H1 (cell line): ENCODE results near the gene APMAP. TPM values are rescaled to one million over a fixed set of nuclear protein-coding genes. Genes with fewer than 3 reads are reported as not detected.

Experiments
- CTCF ChIA-PET: fragments of 300-600 bp; sonication (Branson Sonifier 250); formaldehyde crosslinking; loops from one replicate; lab custom pipeline; 2021; ENCODE audit not compliant: partially characterized antibody; lab: Charles Lee
- POLR2A ChIA-PET: fragments of 300-600 bp; sonication (Branson Sonifier 250); formaldehyde crosslinking; loops from one replicate; lab custom pipeline; 2021; ENCODE audit warnings: inconsistent platforms; ENCODE audit not compliant: partially characterized antibody; lab: Charles Lee
- DNase-seq, 2 experiments: peaks; one replicate each; pipeline versions ENCODE4 v3.0.0 to v3.0.0-alpha.2; 2010 to 2022; ENCODE audit warnings: low spot score in 2 of 2, low read depth in 1 of 2, mixed read lengths in 1 of 2
- FAIRE-seq: peaks from 2 replicates; lab custom pipeline; 2011; peaks lifted over from hg19 to GRCh38; lab: Jason Lieb, UNC
- H2AFZ ChIP-seq: 2 replicates; pipeline ENCODE4 v1.8.1; 2012; ENCODE audit warnings: low read length, inconsistent platforms
- H2AK5ac ChIP-seq: 2 replicates; pipeline ENCODE4 v1.6.1; 2013; ENCODE audit warnings: low read depth, low read length
- H2BK120ac ChIP-seq: replicated peaks from 2 replicates; pipeline ENCODE3; 2013; ENCODE audit warnings: low read depth, low read length, inconsistent platforms
- H2BK12ac ChIP-seq: 2 replicates; pipeline ENCODE4 v1.6.1; 2013; ENCODE audit warnings: low read depth, low read length
- H2BK15ac ChIP-seq: 2 replicates; pipeline ENCODE4 v1.6.1; 2013; ENCODE audit warnings: low read length
- H2BK20ac ChIP-seq: 2 replicates; pipeline ENCODE4 v1.6.1; 2013; ENCODE audit warnings: low read length
- H2BK5ac ChIP-seq: 2 replicates; pipeline ENCODE4 v1.6.1; 2013; ENCODE audit warnings: low read depth, low read length
- H3K14ac ChIP-seq: 2 replicates; pipeline ENCODE4 v1.6.1; 2013; ENCODE audit warnings: inconsistent platforms; ENCODE audit not compliant: insufficient read length
- H3K18ac ChIP-seq: 2 replicates; pipeline ENCODE4 v1.6.1; 2013; ENCODE audit warnings: low read length; ENCODE audit errors: extremely low read depth
- H3K23ac ChIP-seq: 2 replicates; pipeline ENCODE4 v1.6.1; 2013; ENCODE audit warnings: inconsistent platforms; ENCODE audit not compliant: insufficient read length
- H3K23me2 ChIP-seq: 2 replicates; pipeline ENCODE4 v1.6.1; 2013; ENCODE audit warnings: low read depth, low read length
- H3K27ac ChIP-seq: 2 replicates; pipeline ENCODE4 v1.6.1; 2011; ENCODE audit warnings: low read depth, low read length, inconsistent platforms
- H3K27me3 ChIP-seq, 4 experiments: replicated peaks in 1 of 4; 1 replicate in 1 of 4; 2 replicates in 3 of 4; pipeline versions ENCODE4 v1.6.1 to v1.8.1; 2011 to 2013; ENCODE audit warnings: low read length in 3 of 4, mild to moderate bottlenecking in 3 of 4, inconsistent platforms in 2 of 4, mixed read lengths in 2 of 4, moderate library complexity in 1 of 4; ENCODE audit not compliant: control insufficient read depth in 3 of 4, insufficient read depth in 3 of 4; ENCODE audit errors: extremely low read depth in 1 of 4
- H3K36me3 ChIP-seq, 4 experiments: 2 replicates each; pipeline versions ENCODE4 v1.6.1 to v1.8.1; 2011 to 2013; ENCODE audit warnings: mild to moderate bottlenecking in 4 of 4, low read length in 3 of 4, moderate library complexity in 2 of 4, control low read depth in 1 of 4, inconsistent platforms in 1 of 4; ENCODE audit not compliant: insufficient read depth in 4 of 4, control insufficient read depth in 2 of 4
- H3K4ac ChIP-seq: replicated peaks from 2 replicates; pipeline ENCODE3; 2013; ENCODE audit warnings: low read length, low read depth, mixed read lengths, inconsistent platforms; ENCODE audit not compliant: insufficient read length
- H3K4me1 ChIP-seq, 4 experiments: replicated peaks in 1 of 4; 1 replicate in 1 of 4; 2 replicates in 3 of 4; pipeline versions ENCODE4 v1.6.1 to v1.8.1; 2011 to 2013; ENCODE audit warnings: low read length in 3 of 4, inconsistent platforms in 2 of 4, mixed read lengths in 1 of 4; ENCODE audit not compliant: insufficient read depth in 4 of 4, control insufficient read depth in 3 of 4
- H3K4me2 ChIP-seq, 2 experiments: 2 replicates each; pipeline versions ENCODE4 v1.6.1 to v1.8.1; 2011 to 2013; ENCODE audit warnings: low read depth in 2 of 2, low read length in 2 of 2, control low read depth in 1 of 2, inconsistent platforms in 1 of 2, mild to moderate bottlenecking in 1 of 2; ENCODE audit not compliant: insufficient read depth in 1 of 2
- H3K4me3 ChIP-seq, 4 experiments: fragments of 200-600, 300-600 bp in 1 of 4; sonication (generic), shearing (Covaris generic), sonication (Bioruptor Twin) in 1 of 4; 2 replicates each; pipeline versions ENCODE4 v1.5.1 to v1.8.1; 2011 to 2016; ENCODE audit warnings: low read length in 4 of 4, low read depth in 3 of 4, control low read depth in 2 of 4, inconsistent platforms in 2 of 4, mild to moderate bottlenecking in 2 of 4, mixed read lengths in 1 of 4, moderate library complexity in 1 of 4; ENCODE audit not compliant: insufficient read depth in 2 of 4; ENCODE audit errors: extremely low read depth in 1 of 4
- H3K56ac ChIP-seq: replicated peaks from 2 replicates; pipeline ENCODE3; 2013; ENCODE audit warnings: low read depth, mild to moderate bottlenecking, mixed read lengths, low read length, inconsistent platforms; ENCODE audit not compliant: insufficient read length
- H3K79me1 ChIP-seq: 2 replicates; pipeline ENCODE4 v1.6.1; 2013; ENCODE audit warnings: low read depth, low read length, control low read depth
- H3K79me2 ChIP-seq, 2 experiments: 2 replicates each; pipeline versions ENCODE4 v1.6.1 to v1.8.1; 2012 to 2013; ENCODE audit warnings: low read length in 2 of 2, mild to moderate bottlenecking in 2 of 2, inconsistent platforms in 1 of 2; ENCODE audit not compliant: insufficient read depth in 2 of 2, control insufficient read depth in 1 of 2
- H3K9ac ChIP-seq, 4 experiments: replicated peaks in 1 of 4; 1 replicate in 1 of 4; 2 replicates in 3 of 4; pipeline versions ENCODE4 v1.6.1 to v1.8.1; 2011 to 2013; ENCODE audit warnings: low read depth in 3 of 4, low read length in 3 of 4, control low read depth in 2 of 4, mild to moderate bottlenecking in 2 of 4, moderate library complexity in 2 of 4, inconsistent platforms in 1 of 4; ENCODE audit errors: extremely low read depth in 1 of 4
- H3K9me3 ChIP-seq, 2 experiments: 2 replicates each; pipeline versions ENCODE4 v1.6.1 to v1.8.1; 2012 to 2013; ENCODE audit warnings: mild to moderate bottlenecking in 2 of 2, moderate library complexity in 2 of 2, control low read depth in 1 of 2, inconsistent platforms in 1 of 2, low read depth in 1 of 2, low read length in 1 of 2, mixed read lengths in 1 of 2; ENCODE audit not compliant: insufficient read depth in 2 of 2
- H4K20me1 ChIP-seq, 2 experiments: replicated peaks in 1 of 2; 2 replicates each; pipeline versions ENCODE3 to v1.8.1; 2011 to 2013; ENCODE audit warnings: inconsistent platforms in 2 of 2, low read length in 2 of 2, mild to moderate bottlenecking in 1 of 2; ENCODE audit not compliant: insufficient read depth in 2 of 2, control insufficient read depth in 1 of 2
- H4K5ac ChIP-seq: 2 replicates; pipeline ENCODE4 v1.6.1; 2013; ENCODE audit warnings: low read length, low read depth, mixed read lengths, inconsistent platforms; ENCODE audit not compliant: insufficient read length
- H4K8ac ChIP-seq: 2 replicates; pipeline ENCODE4 v1.8.0; 2013; ENCODE audit warnings: mild to moderate bottlenecking, moderate library complexity, low read length, inconsistent platforms; ENCODE audit not compliant: insufficient read depth; ENCODE audit errors: extremely low read depth
- H4K91ac ChIP-seq: replicated peaks from 2 replicates; pipeline ENCODE3; 2013; ENCODE audit warnings: low read length, mixed read lengths, inconsistent platforms; ENCODE audit not compliant: insufficient read length
- ASH2L ChIP-seq: fragments of 200-600, 300-600 bp; sonication (generic); IDR thresholded peaks from one replicate; pipeline ENCODE4 v1.7.1; 2017; ENCODE audit warnings: low read length
- CBX8 ChIP-seq: fragments of 300-800, 300-1000 bp; sonication (generic); IDR thresholded peaks from 2 replicates; pipeline ENCODE4 v1.7.1; 2016; ENCODE audit warnings: low read depth, low read length, borderline replicate concordance
- CHD1 ChIP-seq: IDR thresholded peaks from 2 replicates; pipeline ENCODE4 v1.6.1; 2012; ENCODE audit warnings: low read depth, low read length, improper control_type of control experiment
- CHD2 ChIP-seq: IDR thresholded peaks from 2 replicates; pipeline ENCODE4 v1.6.1; 2012; ENCODE audit warnings: low read length, improper control_type of control experiment
- EZH2 ChIP-seq: fragments of 200-600 bp; sonication (generic); IDR thresholded peaks from 2 replicates; pipeline ENCODE4 v1.7.1; 2012; ENCODE audit warnings: low read depth, mild to moderate bottlenecking, moderate library complexity, low read length, inconsistent platforms; ENCODE audit not compliant: severe bottlenecking
- NANOG ChIP-seq: IDR thresholded peaks from 2 replicates; pipeline ENCODE4 v1.6.1; 2011; ENCODE audit warnings: low read length, low read depth, mild to moderate bottlenecking, inconsistent platforms; ENCODE audit not compliant: insufficient read depth, poor library complexity, severe bottlenecking
- POU5F1 ChIP-seq: IDR thresholded peaks from 2 replicates; pipeline ENCODE4 v1.6.1; 2011; ENCODE audit warnings: low read depth, mild to moderate bottlenecking, low read length, moderate library complexity
- RFX5 ChIP-seq: IDR thresholded peaks from 2 replicates; pipeline ENCODE4 v1.6.1; 2011; ENCODE audit warnings: low read depth, low read length, improper control_type of control experiment, borderline replicate concordance
- SIRT6 ChIP-seq: IDR thresholded peaks from one replicate; pipeline ENCODE4 v1.7.1; 2012; ENCODE audit warnings: low read length, inconsistent platforms
- TAF7 ChIP-seq: optimal IDR thresholded peaks from 2 replicates; pipeline ENCODE3; 2011; ENCODE audit warnings: low read depth, mild to moderate bottlenecking, inconsistent platforms, low read length, moderate library complexity, borderline replicate concordance
- TEAD4 ChIP-seq: IDR thresholded peaks from 2 replicates; pipeline ENCODE4 v1.6.1; 2012; ENCODE audit warnings: low read depth, low read length, inconsistent platforms, mixed read lengths
- YY1 ChIP-seq: IDR thresholded peaks from 2 replicates; pipeline ENCODE4 v1.6.1; 2011; ENCODE audit warnings: low read depth, mild to moderate bottlenecking, low read length
- WGBS, 2 experiments: shearing (Covaris generic) in 1 of 2; methylation state at CpG; one replicate each; pipeline versions ENCODE4 v1.1.6 to v1.1.7; 2013 to 2015; ENCODE audit warnings: low lambda C conversion rate in 2 of 2, mixed read lengths in 2 of 2, inconsistent platforms in 1 of 2, low coverage in 1 of 2, missing lambda C conversion rate in 1 of 2; ENCODE audit not compliant: insufficient replicate concordance in 2 of 2, insufficient coverage in 1 of 2, insufficient read length in 1 of 2; ENCODE audit errors: extremely low coverage in 1 of 2, missing lambda C conversion rate in 1 of 2; 5-methylcytosine and 5-hydroxymethylcytosine counted together
- polyA plus RNA-seq, 7 experiments: library from polyadenylated mRNA; depleted of rRNA in 3 of 7; stranded (reverse) in 5 of 7; unstranded in 2 of 7; fragments of >200 nt in 5 of 7; fragments of 200-250 nt in 2 of 7; gene quantifications; 1 replicate in 5 of 7; 2 replicates in 1 of 7; 4 replicates in 1 of 7; pipeline versions ENCODE4 v1.2.1 to v1.2.3, GENCODE V29; 2011 to 2013; ENCODE audit warnings: missing spikeins in 2 of 7, mixed read lengths in 2 of 7
- total RNA-seq: library from RNA; stranded (reverse); fragmentation: NEBNext Ultra II Directional; extraction: Animal tissue kit (Norgen Biotek cat#: 25700); gene quantifications from 2 replicates; pipeline ENCODE4 v1.2.1, GENCODE V29; 2021
- TF ChIP-seq, protein P1 (sequence below): IDR thresholded peaks from 2 replicates; pipeline ENCODE4 v1.6.1; 2011; ENCODE audit warnings: low read depth, mild to moderate bottlenecking, low read length; ENCODE audit not compliant: insufficient read depth

Gene APMAP
- total and polyA plus RNA-seq, 2 of the 8 experiments (the other 6 are each of a cell fraction or from before 2014, with no cell fraction given), result 31.3 to 66.0 TPM

DNA sequence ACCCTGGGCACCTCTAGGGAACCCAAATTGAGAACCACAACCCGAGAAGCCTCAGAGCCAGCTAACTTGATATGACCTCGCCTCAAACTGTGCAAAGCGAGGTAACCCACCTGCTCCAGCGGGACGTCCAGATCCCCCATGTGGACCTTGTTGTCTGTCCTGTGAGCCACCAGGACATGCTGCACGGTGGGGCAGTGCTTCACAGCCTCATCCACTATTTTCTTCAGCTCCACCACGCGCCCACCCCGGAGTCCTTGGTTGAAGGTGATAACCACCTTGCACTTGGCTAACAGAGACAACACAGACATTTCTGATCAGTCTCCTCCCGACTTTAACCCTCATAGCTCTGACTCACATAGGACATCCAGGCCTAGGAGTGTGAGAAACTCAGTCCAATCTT, 30.8 kb upstream of the APMAP start:
- Histone ChIP-seq H3K4me2 (no peak overlapping the region), H3K4me1 (no peaks in the 10 kb centered on the region; a peak in 1 of 7 replicates), H3K23me2 (no peaks in the 10 kb centered on the region), H3K27ac (no peak overlapping the region), H4K91ac (no peak overlapping the region), H3K79me2 (no peaks in the 10 kb centered on the region), H3K14ac (no peak overlapping the region), H2AK5ac (no peak overlapping the region), H4K8ac (no peak overlapping the region), H2BK5ac (no peak overlapping the region), H4K20me1 (no peaks in the 10 kb centered on the region), H2BK120ac (no peak overlapping the region), H2BK12ac (no peak overlapping the region), H2BK15ac (no peak overlapping the region), H4K5ac (no peak overlapping the region), H3K4me3 (no peak overlapping the region), H3K18ac (no peak overlapping the region), H3K79me1 (no peaks in the 10 kb centered on the region), H3K9ac (no peak overlapping the region), H3K23ac (no peak overlapping the region), H3K36me3 (no peaks in the 10 kb centered on the region), H3K9me3 (no peaks in the 10 kb centered on the region), H3K4ac (no peak overlapping the region), H3K56ac (no peak overlapping the region), H3K27me3 (no peaks in the 10 kb centered on the region), H2AFZ (no peak overlapping the region), H2BK20ac (no peak overlapping the region)
- CTCF ChIA-PET, result interaction anchor here (0.7 to 1.6 kb wide), 3 partner anchors 10 to 42 kb away, joined by 3 to 5 read pairs (median 3); no protein-coding TSS in a partner anchor
- POLR2A ChIA-PET, result no interaction called here
- TF ChIP-seq TEAD4 (no peak), SIRT6 (no peak), NANOG (no peak), POU5F1 (no peak), YY1 (no peak), CBX8 (no peak), TAF7 (no peak), CHD1 (no peak), EZH2 (no peak), RFX5 (no peak), ASH2L (no peak), CHD2 (no peak)
- TF ChIP-seq, protein P1, sequence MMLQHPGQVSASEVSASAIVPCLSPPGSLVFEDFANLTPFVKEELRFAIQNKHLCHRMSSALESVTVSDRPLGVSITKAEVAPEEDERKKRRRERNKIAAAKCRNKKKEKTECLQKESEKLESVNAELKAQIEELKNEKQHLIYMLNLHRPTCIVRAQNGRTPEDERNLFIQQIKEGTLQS, result no peak
- FAIRE-seq (no peak), DNase-seq (no peak)
- WGBS, 2 experiments, result 94% methylated on average over 9 of the region's 10 CpGs; no CpG with 5 or more reads in 1 of the 2 experiments
